ENCODE data around the gene HDAC4.

DNA sequence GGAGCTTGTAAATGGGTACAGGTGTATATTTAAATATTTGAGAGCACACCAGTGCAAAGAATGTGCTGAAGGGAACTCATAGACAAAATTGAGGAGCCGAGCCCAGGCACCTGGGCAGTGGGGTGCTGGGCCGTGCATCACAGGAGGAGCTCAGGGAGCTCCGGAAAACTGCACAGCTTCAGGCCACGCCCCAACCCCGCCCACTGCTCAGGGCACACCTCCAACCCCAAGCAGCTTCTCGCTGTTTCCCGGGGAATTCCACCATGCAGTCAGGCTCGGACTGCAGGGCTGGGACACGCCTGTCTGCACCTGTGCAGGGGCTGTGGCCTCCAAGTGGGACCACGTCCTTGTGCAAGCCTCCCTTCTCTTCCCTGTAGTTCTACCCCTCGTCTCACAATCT, 243.0 kb downstream of the HDAC4 start:
- TF ChIP-seq, protein P1, sequence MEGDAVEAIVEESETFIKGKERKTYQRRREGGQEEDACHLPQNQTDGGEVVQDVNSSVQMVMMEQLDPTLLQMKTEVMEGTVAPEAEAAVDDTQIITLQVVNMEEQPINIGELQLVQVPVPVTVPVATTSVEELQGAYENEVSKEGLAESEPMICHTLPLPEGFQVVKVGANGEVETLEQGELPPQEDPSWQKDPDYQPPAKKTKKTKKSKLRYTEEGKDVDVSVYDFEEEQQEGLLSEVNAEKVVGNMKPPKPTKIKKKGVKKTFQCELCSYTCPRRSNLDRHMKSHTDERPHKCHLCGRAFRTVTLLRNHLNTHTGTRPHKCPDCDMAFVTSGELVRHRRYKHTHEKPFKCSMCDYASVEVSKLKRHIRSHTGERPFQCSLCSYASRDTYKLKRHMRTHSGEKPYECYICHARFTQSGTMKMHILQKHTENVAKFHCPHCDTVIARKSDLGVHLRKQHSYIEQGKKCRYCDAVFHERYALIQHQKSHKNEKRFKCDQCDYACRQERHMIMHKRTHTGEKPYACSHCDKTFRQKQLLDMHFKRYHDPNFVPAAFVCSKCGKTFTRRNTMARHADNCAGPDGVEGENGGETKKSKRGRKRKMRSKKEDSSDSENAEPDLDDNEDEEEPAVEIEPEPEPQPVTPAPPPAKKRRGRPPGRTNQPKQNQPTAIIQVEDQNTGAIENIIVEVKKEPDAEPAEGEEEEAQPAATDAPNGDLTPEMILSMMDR (IDR thresholded peaks at IDR 0.05): no peak
- TF ChIP-seq POLR2A (IDR thresholded peaks at IDR 0.05): no peak
